ENCODE results near the gene NDUFB3.
"Not testable (repeated sequence)": the region's sequence is repeated elsewhere in the genome, so short reads cannot be mapped to it uniquely, and the experiment has no call there.

Gene NDUFB3

GRCh38 chr2:201059961-201060755, 11.6 kb upstream of the NDUFB3 start:
- Histone ChIP-seq H3K27ac (no peak overlapping the region), H3K36me3 (replicated peaks) (peaks cover 3% of the 10 kb centered on the region), H3K4me3 (ENCODE audit: low read depth, low read length) (no peak overlapping the region), H3K27me3 (replicated peaks) (no peaks in the 10 kb centered on the region)
- TF ChIP-seq CTCF (IDR thresholded peaks at IDR 0.05; ENCODE audit: low read depth, low read length, missing control alignments) = no peak
- no peak for DNase-seq
- in situ Hi-C loops (cut with HindIII; ENCODE audit: low pct_ligation_motif_present, low sequenced_read_pairs) = no loop called here

- H3K4me3 ChIP-seq (ENCODE audit: low read depth, low read length); in situ Hi-C loops (cut with HindIII; ENCODE audit: low pct_ligation_motif_present, low sequenced_read_pairs); H3K27ac ChIP-seq; DNase-seq; H3K27me3 ChIP-seq (replicated peaks); H3K36me3 ChIP-seq (replicated peaks): not testable (repeated sequence)
Observed at GRCh38 chr2:201063516-201063915, 8.3 kb upstream of the NDUFB3 start.

- no peak for TF ChIP-seq CTCF (IDR thresholded peaks at IDR 0.05; ENCODE audit: low read depth, low read length, missing control alignments)
- Histone ChIP-seq H3K4me3 (ENCODE audit: low read depth, low read length) (no peak overlapping the region), H3K27ac (no peak overlapping the region), H3K36me3 (replicated peaks) (peaks cover 3% of the 10 kb centered on the region), H3K27me3 (replicated peaks) (no peaks in the 10 kb centered on the region)
- no peak for DNase-seq
- in situ Hi-C loops (cut with HindIII; ENCODE audit: low pct_ligation_motif_present, low sequenced_read_pairs) = no loop called here
Observed at GRCh38 chr2:201064797-201065329, 6.9 kb upstream of the NDUFB3 start.

GRCh38 chr2:201070948-201071478, 788 bp upstream of the NDUFB3 start:
- no peak for TF ChIP-seq CTCF (IDR thresholded peaks at IDR 0.05; ENCODE audit: low read depth, low read length, missing control alignments)
- peak; percentile 1 for DNase-seq
- peak overlapping the region; percentile 99 for H3K27ac ChIP-seq
- no peaks in the 10 kb centered on the region for H3K27me3 ChIP-seq (replicated peaks)
- H3K36me3 ChIP-seq (replicated peaks) = no peaks in the 10 kb centered on the region
- H3K4me3 ChIP-seq (ENCODE audit: low read depth, low read length) = peak overlapping the region; percentile 99
- in situ Hi-C loops (cut with HindIII; ENCODE audit: low pct_ligation_motif_present, low sequenced_read_pairs) = no loop called here

GRCh38 chr2:201072201-201072530, 365 bp downstream of the NDUFB3 start:
- TF ChIP-seq CTCF (IDR thresholded peaks at IDR 0.05; ENCODE audit: low read depth, low read length, missing control alignments) = no peak
- no peak for DNase-seq
- no peaks in the 10 kb centered on the region for H3K36me3 ChIP-seq (replicated peaks)
- peak overlapping the region; percentile 99 for H3K27ac ChIP-seq
- H3K27me3 ChIP-seq (replicated peaks) = no peaks in the 10 kb centered on the region
- peak overlapping the region; percentile 99 for H3K4me3 ChIP-seq (ENCODE audit: low read depth, low read length)
- in situ Hi-C loops (cut with HindIII; ENCODE audit: low pct_ligation_motif_present, low sequenced_read_pairs) = no loop called here

- DNase-seq = no peak
- no peak for TF ChIP-seq CTCF (IDR thresholded peaks at IDR 0.05; ENCODE audit: low read depth, low read length, missing control alignments)
- H3K36me3 ChIP-seq (replicated peaks) = no peaks in the 10 kb centered on the region
- no peaks in the 10 kb centered on the region for H3K27me3 ChIP-seq (replicated peaks)
- no peak overlapping the region for H3K4me3 ChIP-seq (ENCODE audit: low read depth, low read length)
- no peak overlapping the region for H3K27ac ChIP-seq
- in situ Hi-C loops (cut with HindIII; ENCODE audit: low pct_ligation_motif_present, low sequenced_read_pairs) = no loop called here
Observed at GRCh38 chr2:201073071-201073470, 1.3 kb downstream of the NDUFB3 start.
